HG03139 (cell line): ENCODE measurements around the gene DPP8.
"Not testable (repeated sequence)": the region's sequence is repeated elsewhere in the genome, so short reads cannot be mapped to it uniquely, and the experiment has no call there.

Experiments
- ATAC-seq: cut with Tn5 transposase; IDR thresholded peaks from one replicate; pipeline ENCODE4 v1.9.1; 2021; ENCODE audit not compliant: unreplicated experiment

DPP8 gene

DNA sequence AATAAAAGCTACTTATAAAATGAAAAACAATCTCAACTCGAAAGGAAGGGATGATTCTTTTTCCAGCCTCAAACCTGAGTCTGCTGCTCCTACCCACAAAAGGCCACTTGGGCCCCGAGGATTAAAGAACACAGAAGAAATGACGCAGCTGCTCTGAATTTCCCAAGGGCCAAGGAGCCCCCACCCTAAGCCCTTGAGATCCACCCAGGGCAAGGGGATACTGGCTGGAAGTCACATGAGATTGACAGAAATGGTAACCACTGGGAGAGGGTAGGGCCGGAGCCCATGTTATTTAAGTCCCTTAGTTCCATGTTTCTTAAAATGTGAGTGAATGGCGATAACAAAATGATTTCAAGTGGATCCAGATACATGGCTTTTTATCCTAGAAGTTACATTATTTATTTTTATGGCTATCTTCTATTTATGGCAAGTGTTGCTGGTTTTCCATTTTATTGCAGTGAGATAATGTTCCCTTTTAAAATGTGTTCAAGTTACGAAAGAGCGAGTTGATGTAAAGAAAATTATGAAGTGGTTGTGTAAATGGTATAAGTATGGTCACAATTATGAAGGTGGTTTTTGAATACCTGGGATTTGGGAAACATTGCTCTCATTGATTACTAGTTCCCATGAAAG, 111.6 kb downstream of the DPP8 start:
- no peak for ATAC-seq

DNA sequence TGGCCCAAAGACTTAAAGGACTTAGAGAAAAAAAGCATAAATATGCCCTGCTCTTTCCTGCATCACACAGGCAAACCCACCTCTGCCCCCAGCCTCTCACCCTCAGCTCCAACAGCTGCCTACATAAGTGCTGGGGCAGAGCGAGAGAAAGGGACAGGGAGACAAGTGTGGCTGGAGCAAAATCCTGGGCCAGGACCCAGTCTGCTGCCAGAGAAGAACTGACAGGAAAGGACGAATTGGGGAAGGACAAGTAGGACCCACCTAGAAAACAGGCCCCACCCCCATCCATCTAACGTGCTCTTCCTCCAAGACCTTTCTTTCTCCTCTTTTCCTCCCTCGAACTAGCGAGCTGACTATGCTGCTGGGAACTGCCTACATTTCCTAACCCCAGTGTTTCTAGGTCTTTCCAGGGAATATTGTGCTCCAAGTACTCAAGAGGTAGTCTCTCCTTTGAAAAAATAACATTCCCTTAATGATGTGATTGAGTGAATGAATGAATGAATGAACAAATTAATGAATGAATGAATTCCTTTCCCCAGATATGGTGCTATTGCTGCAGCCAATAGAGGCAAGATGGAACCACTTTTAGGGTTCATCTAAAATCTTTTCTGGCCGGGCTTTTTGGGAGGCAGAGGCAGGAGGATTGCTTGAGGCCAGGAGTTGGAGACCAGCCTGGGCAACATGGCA, 113.2 kb downstream of the DPP8 start:
- ATAC-seq = no peak

DNA sequence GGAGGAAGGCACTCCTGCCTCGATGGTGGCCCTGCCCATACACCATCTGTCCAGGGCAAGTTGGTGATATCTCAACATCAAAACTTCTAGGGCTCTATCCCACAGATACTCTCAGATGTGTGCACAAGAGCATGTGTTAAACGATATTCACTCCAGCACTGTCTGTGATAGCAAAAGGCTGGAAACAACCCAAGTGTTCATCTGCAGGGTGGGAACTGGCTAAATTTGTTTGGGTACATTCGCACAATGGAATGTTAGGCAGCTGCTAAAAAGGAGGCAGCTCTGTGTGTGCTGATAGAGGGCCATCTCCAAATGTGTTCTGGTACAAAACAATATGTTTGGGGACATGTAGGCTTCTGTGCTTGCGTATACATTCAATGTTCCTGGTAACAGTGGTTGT, 114.5 kb downstream of the DPP8 start:
- no peak for ATAC-seq

- ATAC-seq = no peak
Measured at GRCh38 chr15:65401611-65402240, 115.8 kb downstream of the DPP8 start.

DNA sequence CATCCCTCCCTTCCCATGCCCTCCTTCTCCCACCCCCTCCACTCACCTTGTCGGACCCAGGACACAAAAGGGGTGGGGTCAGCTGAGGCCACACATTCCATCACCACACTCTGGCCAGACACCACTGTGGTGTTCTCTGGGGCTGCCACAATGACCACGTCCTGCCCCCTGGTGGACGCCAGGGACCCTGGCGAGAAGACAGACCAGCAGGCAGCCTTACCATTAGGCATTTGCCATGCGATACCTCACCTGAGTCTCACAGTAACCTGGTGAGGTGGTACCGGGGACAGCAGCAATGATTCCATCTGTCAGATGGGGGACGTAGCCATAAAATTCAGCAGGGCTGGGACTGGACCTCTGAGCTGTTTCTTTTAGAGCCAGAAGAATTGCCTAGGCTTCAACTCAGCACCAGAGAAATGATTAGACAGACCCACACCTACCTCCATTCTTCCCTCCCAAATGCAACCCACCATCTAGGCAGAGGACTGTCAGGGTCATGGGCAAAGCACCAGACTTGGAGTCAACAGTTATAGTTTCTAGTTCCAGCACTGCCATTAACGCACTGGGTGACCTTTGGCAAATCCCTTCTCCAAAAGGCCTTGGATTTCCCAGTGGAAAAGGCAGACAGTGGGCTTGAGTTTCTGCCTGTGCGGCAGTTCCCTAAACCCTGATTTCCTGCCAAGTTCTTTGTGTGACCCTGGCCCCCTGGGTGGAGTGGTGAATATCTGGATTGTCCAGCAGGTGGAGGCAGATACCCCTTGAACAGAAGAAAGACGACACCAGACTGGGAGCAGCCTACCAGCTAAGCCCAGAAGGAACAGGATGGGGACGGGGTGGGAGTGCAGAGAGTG, 116.5 kb downstream of the DPP8 start:
- no peak for ATAC-seq

DNA sequence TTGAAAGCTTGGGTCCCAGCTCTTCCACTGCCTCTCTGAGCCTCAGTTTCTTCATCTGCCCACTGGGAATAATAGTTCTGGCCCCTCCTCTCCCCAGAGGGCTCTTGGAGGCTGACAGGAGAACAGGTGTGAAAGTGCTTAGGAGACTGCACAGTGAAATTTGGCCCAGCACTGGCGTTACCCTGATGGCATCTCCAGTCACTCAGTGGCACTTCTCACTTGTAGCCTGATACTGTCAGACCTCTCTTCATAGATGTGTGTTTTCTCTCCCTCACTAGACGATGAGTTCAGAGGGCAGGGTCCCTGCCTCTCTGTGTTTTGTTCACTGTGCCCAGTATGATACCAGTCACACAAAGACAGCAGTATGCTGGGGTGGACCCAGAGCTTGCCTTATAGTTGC, 117.5 kb downstream of the DPP8 start:
- no peak for ATAC-seq

DNA sequence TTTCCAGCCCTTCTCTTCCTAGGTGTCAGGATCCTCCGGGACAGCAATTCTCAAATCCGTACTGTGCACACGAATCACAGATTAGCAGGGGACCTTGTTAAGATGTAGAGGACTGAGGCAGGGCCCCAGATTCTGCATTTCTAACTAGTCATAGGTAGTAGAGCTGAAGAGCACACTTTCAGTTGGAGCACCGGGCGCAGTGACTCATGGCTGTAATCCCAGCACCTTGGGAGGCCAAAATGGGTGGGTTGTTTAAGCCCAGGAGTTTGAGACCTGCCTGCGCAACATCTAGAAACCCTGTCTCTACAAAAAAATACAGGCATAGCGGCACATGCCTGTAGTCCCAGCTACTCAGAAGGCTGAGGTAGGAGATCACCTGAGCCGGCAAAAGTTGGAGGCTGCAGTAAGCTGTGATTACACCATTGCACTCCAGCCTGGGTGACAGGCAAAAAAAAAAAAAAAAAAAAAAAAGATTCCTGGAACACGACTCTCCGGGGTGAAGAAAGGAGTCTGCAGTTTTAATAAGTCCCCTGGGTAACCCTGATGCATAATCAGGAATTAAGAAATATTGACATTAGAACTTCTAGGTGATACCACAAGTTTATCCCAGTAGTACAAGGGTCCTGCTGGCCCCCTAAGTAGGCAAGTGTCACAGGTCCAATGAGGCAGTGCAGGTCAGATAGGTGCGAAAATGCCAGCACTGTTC, 118.3 kb downstream of the DPP8 start:
- no peak for ATAC-seq

DNA sequence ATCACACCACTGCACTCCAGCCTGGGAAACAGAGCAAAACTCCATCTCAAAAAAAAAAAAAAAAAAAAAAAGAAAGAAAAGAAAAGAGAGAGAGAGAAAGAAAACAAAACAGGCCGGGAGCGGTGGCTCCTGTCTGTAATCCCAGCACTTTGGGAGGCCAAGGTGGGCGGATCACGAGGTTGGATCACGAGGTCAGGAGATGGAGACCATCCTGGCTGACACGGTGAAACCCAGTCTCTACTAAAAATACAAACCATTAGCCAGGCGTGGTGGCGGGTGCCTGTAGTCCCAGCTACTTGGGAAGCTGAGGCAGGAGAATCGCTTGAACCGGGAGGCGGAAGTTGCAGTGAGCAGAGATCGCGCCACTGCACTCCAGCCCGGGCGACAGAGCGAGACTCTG, 119.0 kb downstream of the DPP8 start:
- ATAC-seq = not testable (repeated sequence)

DNA sequence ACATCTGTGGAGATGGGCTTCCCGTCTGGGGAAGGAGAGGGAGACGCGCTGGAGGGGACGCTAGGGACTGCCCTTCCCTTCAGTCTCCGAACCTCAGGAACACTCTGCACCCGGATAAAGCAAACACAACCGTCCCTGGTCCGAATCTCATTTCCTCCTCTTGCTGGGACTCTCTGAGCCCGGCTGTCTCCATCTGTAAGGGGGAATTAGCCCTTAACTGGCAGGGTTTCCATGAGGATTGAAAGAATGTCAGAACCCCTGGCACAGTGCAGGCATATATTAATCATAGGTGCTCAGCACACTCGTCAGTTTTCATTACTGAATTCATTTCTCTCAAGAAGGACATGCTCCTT, 120.5 kb downstream of the DPP8 start:
- ATAC-seq = no peak

DNA sequence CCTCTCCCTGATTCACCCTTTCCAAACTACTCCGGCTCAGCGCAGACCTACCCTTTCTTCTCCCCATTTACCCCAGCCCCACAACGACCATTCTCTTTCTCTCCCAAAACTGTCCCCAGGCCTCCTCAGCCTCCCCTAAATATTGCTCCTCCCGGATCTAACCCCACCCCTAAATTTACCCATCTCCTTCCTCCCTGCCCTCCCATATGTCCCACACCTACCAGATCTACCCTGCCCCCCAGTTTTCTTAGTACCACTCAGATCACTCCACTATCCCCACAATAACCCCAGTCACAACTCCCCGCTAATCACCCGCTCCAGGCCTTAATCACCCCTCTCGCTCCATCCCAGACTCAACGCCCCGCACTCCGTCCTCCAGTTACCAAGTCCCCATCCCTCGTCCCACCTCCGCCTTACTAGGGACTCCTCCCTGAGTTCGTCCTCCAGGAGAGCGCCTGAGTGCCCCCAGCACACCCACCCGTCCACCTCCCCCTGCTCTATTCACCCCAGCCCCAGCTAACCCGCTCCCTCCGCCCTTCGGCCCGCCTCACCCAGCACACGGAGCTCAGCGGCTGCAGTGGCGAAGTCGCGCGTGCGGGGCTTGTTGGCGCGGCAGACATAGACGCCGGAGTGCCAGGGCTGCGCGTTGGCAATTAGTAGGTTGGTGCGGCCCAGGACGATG, 121.1 kb downstream of the DPP8 start:
- no peak for ATAC-seq

DNA sequence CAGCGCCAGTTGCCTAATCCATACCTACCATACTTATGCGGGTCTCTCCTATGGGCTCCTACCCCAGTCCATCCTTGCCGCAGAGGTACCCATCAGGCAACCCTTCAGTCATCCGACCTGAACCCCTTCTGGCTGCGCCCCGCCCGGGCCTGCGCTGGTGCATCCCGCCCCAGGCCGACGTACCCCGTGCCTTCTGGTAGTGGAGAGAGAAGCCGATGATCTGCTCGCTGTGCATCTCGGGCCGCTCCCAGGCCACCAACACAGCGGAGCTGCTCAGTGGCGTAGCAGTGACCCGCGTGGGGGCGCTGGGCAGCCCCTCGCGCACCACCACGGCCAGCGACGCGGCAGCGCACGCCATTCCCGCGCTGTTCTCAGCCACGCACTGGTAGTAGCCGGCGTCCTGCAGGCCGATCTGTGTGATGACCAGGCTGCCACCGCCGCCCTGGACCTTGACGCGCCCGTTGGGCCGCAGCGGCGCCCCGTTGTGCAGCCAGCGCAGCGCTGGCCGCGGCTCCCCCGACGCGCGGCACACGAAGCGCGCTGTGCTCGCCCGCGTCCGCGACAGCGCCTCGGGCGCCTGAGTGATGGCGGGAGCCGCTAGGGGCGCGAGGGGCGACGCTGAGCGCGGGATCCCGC, 121.8 kb downstream of the DPP8 start:
- no peak for ATAC-seq

- ATAC-seq = no peak
Measured at GRCh38 chr15:65394936-65395335, 122.6 kb downstream of the DPP8 start.

GRCh38 chr15:65394280-65394789, 123.2 kb downstream of the DPP8 start:
- no peak for ATAC-seq

GRCh38 chr15:65393557-65393956, 123.9 kb downstream of the DPP8 start:
- ATAC-seq = no peak

DNA sequence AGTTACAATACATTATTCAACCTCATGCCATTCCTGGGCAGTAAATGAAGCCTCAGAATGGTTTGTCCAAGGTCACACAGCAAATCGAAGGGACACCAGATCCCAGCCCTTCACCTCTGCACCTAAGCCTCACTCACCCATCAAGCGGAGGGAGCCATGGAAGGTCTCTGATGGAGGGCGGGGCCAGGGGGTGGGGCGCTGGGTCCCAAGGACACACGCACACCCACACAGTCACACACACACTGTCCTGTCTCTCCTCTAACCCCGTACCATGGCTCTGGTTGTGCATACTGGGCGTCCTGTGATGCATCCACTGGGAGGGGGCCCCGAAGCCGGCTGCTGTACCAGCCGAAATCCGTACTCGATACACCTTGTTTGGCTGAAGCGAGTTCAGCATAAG, 124.4 kb downstream of the DPP8 start:
- no peak for ATAC-seq
